Small intestine (tissue), 7 donors: ENCODE measurements around the gene KCNQ5. TPM values are rescaled to one million over a fixed set of nuclear protein-coding genes. Genes with fewer than 3 reads are reported as not detected.

Experiments used
- DNase-seq, 2 donors: peaks; one replicate each; pipeline versions ENCODE4 v3.0.0 to v3.0.0-alpha.2; 2013
- FAIRE-seq: peaks from 2 replicates; lab custom pipeline; 2012; peaks lifted over from hg19 to GRCh38; lab: Jason Lieb, UNC
- H3K27ac ChIP-seq, 3 donors: one replicate each; pipeline ENCODE4 v1.5.1; 2013; ENCODE audit warnings: low read length in 2 of 3, mild to moderate bottlenecking in 2 of 3, control low read depth in 1 of 3, inconsistent platforms in 1 of 3, low read depth in 1 of 3, moderate library complexity in 1 of 3
- H3K27me3 ChIP-seq, 3 donors: one replicate each; pipeline ENCODE4 v1.6.1; 2013; ENCODE audit warnings: low read length in 3 of 3, inconsistent platforms in 1 of 3; ENCODE audit not compliant: control insufficient read depth in 3 of 3, insufficient read depth in 3 of 3
- H3K36me3 ChIP-seq, 3 donors: one replicate each; pipeline ENCODE4 v1.6.1; 2013; ENCODE audit warnings: low read length in 3 of 3, inconsistent platforms in 1 of 3, low read depth in 1 of 3, mild to moderate bottlenecking in 1 of 3, moderate library complexity in 1 of 3; ENCODE audit not compliant: control insufficient read depth in 3 of 3, insufficient read depth in 2 of 3
- H3K4me1 ChIP-seq, 3 donors: one replicate each; pipeline ENCODE4 v1.6.1; 2013; ENCODE audit warnings: low read length in 2 of 3, inconsistent platforms in 1 of 3, low read depth in 1 of 3, mild to moderate bottlenecking in 1 of 3, moderate library complexity in 1 of 3; ENCODE audit not compliant: control insufficient read depth in 3 of 3, insufficient read depth in 2 of 3
- H3K4me3 ChIP-seq, 3 donors: one replicate each; pipeline ENCODE4 v1.5.1; 2013; ENCODE audit warnings: low read length in 3 of 3, control low read depth in 1 of 3, inconsistent platforms in 1 of 3, low read depth in 1 of 3, mild to moderate bottlenecking in 1 of 3, moderate library complexity in 1 of 3
- H3K9me3 ChIP-seq, 2 donors: one replicate each; pipeline ENCODE4 v1.6.1; 2013; ENCODE audit warnings: low read depth in 1 of 2, low read length in 1 of 2; ENCODE audit not compliant: control insufficient read depth in 2 of 2, insufficient read depth in 1 of 2
- WGBS, 3 donors: extraction: QIAGEN DNeasy Blood & Tissue Kit; methylation state at CpG; one replicate each; pipeline ENCODE4 v1.1.7; 2013; 5-methylcytosine and 5-hydroxymethylcytosine counted together
- polyA plus RNA-seq, 4 donors: library from polyadenylated mRNA; stranded (reverse) in 3 of 4; unstranded in 1 of 4; fragments of 200-250 nt in 3 of 4; fragments of 120-200 nt in 1 of 4; gene quantifications; one replicate each; pipeline versions ENCODE4 v1.2.1 to v1.2.3, GENCODE V29; 2013
- donor health status: healthy with polysubstance abuse.
- donor health status: control.
- donor health status: control.
- donor health status: Bipolar disorder and iron deficiency.
- donor health status: healthy.

The KCNQ5 gene
- polyA plus RNA-seq, 4 donors: 0.27 to 0.92 TPM; not detected in 2

DNA sequence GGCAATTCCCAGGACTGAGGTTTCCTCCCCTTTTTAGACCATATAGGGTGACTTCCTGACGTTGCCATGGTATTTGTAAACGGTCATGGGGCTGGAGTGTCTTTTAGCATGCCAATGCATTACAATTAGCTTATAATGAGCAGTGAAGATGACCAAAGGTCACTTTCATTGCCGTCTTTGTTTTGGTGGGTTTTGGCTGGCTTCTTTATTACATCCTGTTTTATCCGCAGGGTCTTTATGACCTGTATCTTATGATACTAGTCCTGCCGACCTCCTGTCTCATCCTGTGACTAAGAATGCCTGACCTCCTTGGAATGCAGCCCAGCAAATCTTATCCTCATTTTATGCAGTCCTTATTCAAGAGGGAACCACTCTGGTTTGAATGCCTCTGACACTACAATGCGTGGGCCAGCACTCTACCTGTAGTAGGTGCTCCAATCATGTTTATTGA is 190.1 kb downstream of the KCNQ5 start:
- 31 to 49% (median 47%) methylated on average over 6 of the region's 6 CpGs for WGBS, 3 donors
- DNase-seq: no peak
- Histone ChIP-seq H3K27me3 (no peaks in the 10 kb centered on the region), H3K4me1 (no peaks in the 10 kb centered on the region), H3K36me3 (no peaks in the 10 kb centered on the region), H3K4me3 (no peak overlapping the region), H3K27ac (no peak overlapping the region), H3K9me3 (no peaks in the 10 kb centered on the region)
- FAIRE-seq: no peak

DNA sequence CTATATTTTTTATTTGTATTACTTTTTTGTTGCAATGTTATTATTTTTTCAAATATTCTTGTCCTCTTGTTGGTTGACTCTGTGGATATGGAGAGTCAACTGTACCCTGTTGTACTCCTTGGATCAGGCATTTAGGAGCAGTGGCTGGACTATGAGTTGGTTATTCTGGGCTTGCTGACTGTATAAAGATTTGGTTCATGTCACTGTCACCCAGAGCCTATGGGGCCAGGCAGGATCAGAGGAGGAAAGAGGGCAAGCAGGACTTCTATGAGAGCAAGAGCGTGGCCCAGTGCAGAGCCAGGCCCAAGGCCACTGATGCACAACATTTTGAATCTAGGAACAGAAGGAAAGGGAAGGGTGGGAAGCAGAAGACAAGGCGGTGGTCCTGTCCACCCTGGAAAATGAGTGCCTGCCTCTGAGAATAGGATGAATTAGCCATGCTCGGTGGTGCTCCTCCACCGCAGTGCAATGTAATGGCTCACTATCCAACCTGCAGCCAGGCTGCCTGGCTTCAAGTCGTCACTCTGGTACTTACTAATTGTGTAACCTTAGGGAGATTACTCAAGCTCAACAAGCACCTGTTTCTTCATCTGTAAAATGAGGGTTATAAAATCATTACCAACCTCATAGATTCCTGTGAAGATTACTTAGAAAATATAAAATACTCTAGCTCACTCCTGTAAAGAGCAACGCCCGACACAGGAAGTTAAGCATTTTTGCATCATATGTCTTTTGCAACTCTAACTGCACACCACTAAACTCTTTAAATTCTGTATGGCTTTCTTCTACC is 192.1 kb downstream of the KCNQ5 start:
- FAIRE-seq: no peak
- H3K4me1 ChIP-seq: no peaks in the 10 kb centered on the region
- no peak overlapping the region for H3K4me3 ChIP-seq
- no peaks in the 10 kb centered on the region for H3K36me3 ChIP-seq
- WGBS, 3 donors: 68 to 73% (median 72%) methylated on average over 7 of the region's 7 CpGs
- DNase-seq: no peak
- H3K27ac ChIP-seq: no peak overlapping the region
- H3K9me3 ChIP-seq: no peaks in the 10 kb centered on the region
- H3K27me3 ChIP-seq: no peaks in the 10 kb centered on the region

DNA sequence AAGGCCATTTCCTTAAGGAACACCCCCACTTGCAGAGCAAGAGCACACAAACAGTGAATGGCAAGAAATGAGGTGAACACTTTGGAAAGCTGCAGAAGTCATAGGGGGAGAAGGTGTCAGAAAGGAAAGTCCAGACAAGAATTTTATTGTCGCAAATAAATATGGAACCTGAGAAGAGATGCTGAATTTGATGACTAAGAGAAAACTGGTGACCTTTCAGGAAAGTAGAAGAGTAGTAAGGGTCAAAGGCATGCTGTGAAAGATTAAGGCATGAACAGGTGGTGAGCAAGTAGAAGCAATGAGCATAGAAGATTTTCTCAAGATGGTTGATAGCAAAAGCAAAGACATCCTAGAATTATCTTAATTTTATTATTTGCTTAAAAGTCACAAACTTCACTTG is 194.2 kb downstream of the KCNQ5 start:
- WGBS, 3 donors: 97 to 100% (median 98%) methylated on average over 1 of the region's 1 CpG
- H3K36me3 ChIP-seq: no peaks in the 10 kb centered on the region
- no peaks in the 10 kb centered on the region for H3K27me3 ChIP-seq
- no peak for DNase-seq
- no peak overlapping the region for H3K27ac ChIP-seq
- FAIRE-seq: no peak
- no peaks in the 10 kb centered on the region for H3K4me1 ChIP-seq
- H3K9me3 ChIP-seq: no peaks in the 10 kb centered on the region
- H3K4me3 ChIP-seq: no peak overlapping the region

DNA sequence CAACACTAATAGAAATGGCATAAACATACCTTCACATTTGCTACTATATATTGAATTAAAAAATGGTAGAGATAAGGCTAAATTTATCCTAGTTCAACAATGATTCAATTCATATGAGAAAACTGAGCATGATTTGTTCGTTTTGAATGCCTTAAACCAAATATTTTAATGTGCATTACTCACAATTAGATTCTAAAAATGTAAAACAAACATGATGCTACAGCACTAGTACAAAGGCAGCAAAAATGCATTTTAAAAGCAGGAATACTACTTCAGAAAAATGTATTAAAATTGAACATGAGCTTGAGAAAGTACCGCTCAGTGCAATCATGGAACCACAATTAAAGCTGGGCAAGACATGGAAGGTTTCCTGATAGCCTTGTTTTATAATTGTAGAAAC is 195.3 kb downstream of the KCNQ5 start:
- H3K27ac ChIP-seq: no peak overlapping the region
- H3K9me3 ChIP-seq: no peaks in the 10 kb centered on the region
- 54 to 67% (median 65%) methylated on average over 2 of the region's 2 CpGs for WGBS, 3 donors
- no peaks in the 10 kb centered on the region for H3K36me3 ChIP-seq
- no peaks in the 10 kb centered on the region for H3K4me1 ChIP-seq
- FAIRE-seq (no peak), DNase-seq (no peak)
- no peak overlapping the region for H3K4me3 ChIP-seq
- H3K27me3 ChIP-seq: no peaks in the 10 kb centered on the region

DNA sequence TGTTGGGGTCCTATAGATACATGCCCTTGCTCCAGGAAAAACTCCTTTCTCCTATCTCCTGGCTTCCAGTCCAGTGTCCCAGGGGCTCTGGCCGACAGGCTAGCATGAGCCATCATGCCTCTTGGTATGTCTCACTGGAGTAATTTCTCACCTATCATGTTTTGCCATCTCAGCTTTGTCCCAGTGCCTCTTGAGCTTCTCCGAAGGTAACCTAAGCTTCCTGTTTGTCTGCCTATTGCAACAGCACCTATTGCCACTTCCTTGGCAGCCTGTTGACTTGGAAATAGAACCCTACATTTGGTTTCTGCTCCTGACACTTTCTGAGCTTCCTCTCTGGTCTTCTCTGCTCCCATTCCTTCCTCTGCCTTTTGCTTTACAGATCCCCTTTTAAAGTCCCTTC is 197.7 kb downstream of the KCNQ5 start:
- WGBS, 3 donors: 65 to 80% (median 77%) methylated on average over 2 of the region's 2 CpGs

DNA sequence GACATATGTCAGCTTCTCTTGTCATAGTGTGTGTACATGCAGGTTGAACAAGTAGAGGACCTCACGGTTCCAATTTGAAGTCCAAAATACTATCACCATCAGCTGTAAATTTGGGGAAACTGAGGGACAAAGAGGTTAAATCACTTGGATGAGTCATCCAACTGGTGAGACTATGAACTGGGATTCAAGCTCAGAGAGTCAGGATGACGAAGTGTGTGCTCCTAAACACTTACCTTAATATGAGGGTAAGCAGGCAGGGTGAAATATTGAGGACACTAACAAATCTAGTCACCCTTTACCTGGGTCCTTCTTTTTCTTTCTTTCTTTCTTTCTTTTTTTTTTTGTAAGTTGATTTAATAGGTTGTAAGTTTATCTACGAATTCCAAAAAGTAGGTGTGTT is 198.3 kb downstream of the KCNQ5 start:
- no peak overlapping the region for H3K4me3 ChIP-seq
- H3K36me3 ChIP-seq: no peaks in the 10 kb centered on the region
- DNase-seq: no peak
- no peaks in the 10 kb centered on the region for H3K4me1 ChIP-seq
- no peak overlapping the region for H3K27ac ChIP-seq
- H3K9me3 ChIP-seq: no peaks in the 10 kb centered on the region
- 51 to 65% (median 61%) methylated on average over 3 of the region's 3 CpGs for WGBS, 3 donors
- H3K27me3 ChIP-seq: no peaks in the 10 kb centered on the region
- FAIRE-seq: no peak

More for the DNA sequence above, 197.7 kb downstream of the KCNQ5 start:
- FAIRE-seq: no peak
- H3K4me3 ChIP-seq: no peak overlapping the region
- DNase-seq: no peak
- H3K36me3 ChIP-seq: no peaks in the 10 kb centered on the region
- no peak overlapping the region for H3K27ac ChIP-seq
- no peaks in the 10 kb centered on the region for H3K9me3 ChIP-seq
- no peaks in the 10 kb centered on the region for H3K27me3 ChIP-seq
- H3K4me1 ChIP-seq: no peaks in the 10 kb centered on the region

DNA sequence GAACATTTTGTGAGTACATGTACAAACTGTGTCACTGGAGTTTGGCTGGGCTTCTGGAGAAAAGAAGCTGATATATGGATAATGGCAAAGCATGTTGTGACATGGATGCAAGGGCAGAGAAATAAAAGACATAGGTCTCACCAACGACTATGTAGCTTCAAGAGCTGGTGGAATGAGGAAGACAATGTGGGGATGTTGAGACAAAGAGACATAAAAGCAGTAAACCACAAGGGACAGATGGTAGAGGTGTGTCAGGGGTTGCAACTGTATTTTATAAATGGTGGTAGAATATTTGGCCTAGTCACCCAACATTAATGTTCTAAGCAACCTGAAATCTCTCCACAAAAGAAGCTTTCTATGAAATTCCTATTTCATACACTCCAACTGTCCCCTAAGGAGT is 199.0 kb downstream of the KCNQ5 start:
- FAIRE-seq: no peak
- Histone ChIP-seq H3K27ac (no peak overlapping the region), H3K9me3 (no peaks in the 10 kb centered on the region), H3K36me3 (no peaks in the 10 kb centered on the region), H3K27me3 (no peaks in the 10 kb centered on the region), H3K4me3 (no peak overlapping the region), H3K4me1 (no peaks in the 10 kb centered on the region)
- no peak for DNase-seq
- whole genome bisulfite sequencing, 3 donors: 6 to 28% (median 21%) methylated on average over 1 of the region's 1 CpG

DNA sequence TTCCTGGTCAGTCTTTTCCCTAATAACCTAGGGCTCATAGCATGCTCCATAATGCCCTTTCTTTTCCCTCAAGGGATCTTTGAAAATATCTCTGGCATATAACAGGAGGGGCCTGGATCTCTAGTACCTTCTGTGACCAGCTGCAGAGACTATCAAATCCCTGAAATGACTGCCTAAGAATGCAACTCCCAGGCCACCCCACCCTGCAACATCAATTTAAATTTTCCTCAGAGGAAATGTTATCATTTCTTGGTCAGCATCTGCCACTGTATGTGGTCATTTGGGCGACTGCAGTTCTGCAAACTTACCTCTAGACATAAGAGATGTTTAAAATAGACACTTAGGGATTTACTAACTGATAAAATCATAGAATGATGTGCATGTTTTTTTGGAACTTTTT is 200.2 kb downstream of the KCNQ5 start:
- no peak for FAIRE-seq
- no peaks in the 10 kb centered on the region for H3K9me3 ChIP-seq
- H3K4me1 ChIP-seq: no peaks in the 10 kb centered on the region
- 44 to 66% (median 52%) methylated on average over 1 of the region's 1 CpG for WGBS, 3 donors
- DNase-seq: no peak
- H3K36me3 ChIP-seq: no peaks in the 10 kb centered on the region
- no peak overlapping the region for H3K4me3 ChIP-seq
- no peaks in the 10 kb centered on the region for H3K27me3 ChIP-seq
- H3K27ac ChIP-seq: no peak overlapping the region

DNA sequence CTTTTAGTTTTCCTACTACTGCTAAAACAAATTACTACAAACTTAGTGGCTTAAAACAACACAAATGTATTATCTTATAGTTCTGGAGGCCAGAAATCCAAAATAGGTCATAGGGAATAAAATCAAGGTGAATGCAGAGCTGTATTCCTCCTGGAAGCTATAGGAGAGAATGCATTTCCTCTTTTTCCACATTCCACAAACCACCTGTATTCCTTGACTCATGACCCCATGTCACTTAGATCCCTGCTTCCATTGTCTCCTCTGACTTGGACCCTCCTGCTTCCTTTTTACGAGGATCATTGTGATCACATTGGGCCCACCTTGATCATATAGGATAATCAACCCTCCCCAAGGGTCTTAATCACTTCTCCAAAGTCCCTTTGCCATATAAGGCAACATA is 200.8 kb downstream of the KCNQ5 start:
- WGBS, 3 donors: 65 to 79% (median 73%) methylated on average over 1 of the region's 1 CpG
- DNase-seq: no peak
- Histone ChIP-seq H3K4me1 (no peaks in the 10 kb centered on the region), H3K27me3 (no peaks in the 10 kb centered on the region), H3K36me3 (no peaks in the 10 kb centered on the region), H3K4me3 (no peak overlapping the region), H3K9me3 (no peaks in the 10 kb centered on the region), H3K27ac (no peak overlapping the region)
- no peak for FAIRE-seq
